DOHH2 (cell line): Measurements from ENCODE around the gene CRISPLD2.

Experiments
- H3F3A ChIP-seq: fragments of 200-600 bp; sonication (generic), shearing (Covaris generic); 2 replicates; pipeline ENCODE4 v1.6.0; 2016; ENCODE audit warnings: antibody characterized with exemption, mild to moderate bottlenecking; ENCODE audit not compliant: control insufficient read depth, insufficient read depth
- H3K27ac ChIP-seq: fragments of 200-600 bp; sonication (generic); 2 replicates; pipeline ENCODE4 v1.5.1; 2014; ENCODE audit warnings: low read depth, mild to moderate bottlenecking, low read length, moderate library complexity
- H3K27me3 ChIP-seq: fragments of 200-600 bp; sonication (generic); 2 replicates; pipeline ENCODE4 v1.6.1; 2014; ENCODE audit warnings: mild to moderate bottlenecking, low read length, mixed read lengths; ENCODE audit not compliant: control insufficient read depth
- H3K36me3 ChIP-seq: fragments of 200-600 bp; sonication (generic); 2 replicates; pipeline ENCODE4 v1.6.1; 2014; ENCODE audit warnings: mild to moderate bottlenecking, low read length, moderate library complexity, mixed read lengths; ENCODE audit not compliant: control insufficient read depth
- H3K4me1 ChIP-seq: fragments of 200-600 bp; sonication (generic); 2 replicates; pipeline ENCODE4 v1.6.1; 2014; ENCODE audit warnings: mild to moderate bottlenecking, low read length, mixed read lengths; ENCODE audit not compliant: control insufficient read depth
- H3K4me2 ChIP-seq: fragments of 200-600 bp; sonication (generic); 2 replicates; pipeline ENCODE4 v1.6.0; 2014; ENCODE audit warnings: mild to moderate bottlenecking, low read length, moderate library complexity
- H3K4me3 ChIP-seq: fragments of 200-600 bp; sonication (generic); 2 replicates; pipeline ENCODE4 v1.5.1; 2014; ENCODE audit warnings: mild to moderate bottlenecking, low read length, mixed read lengths
- H3K79me2 ChIP-seq: fragments of 200-600 bp; sonication (generic); 2 replicates; pipeline ENCODE4 v1.6.1; 2014; ENCODE audit warnings: mild to moderate bottlenecking, low read length, mixed read lengths; ENCODE audit not compliant: control insufficient read depth
- H3K9me2 ChIP-seq: fragments of 200-600 bp; sonication (generic); replicated peaks from 2 replicates; pipeline ENCODE4 v1.6.1; 2014; ENCODE audit warnings: mild to moderate bottlenecking, low read length, mixed read lengths; ENCODE audit not compliant: control insufficient read depth
- H3K9me3 ChIP-seq: fragments of 200-600 bp; sonication (generic); 2 replicates; pipeline ENCODE4 v1.6.1; 2014; ENCODE audit warnings: antibody characterized with exemption, low read length, mixed read lengths; ENCODE audit not compliant: control insufficient read depth, insufficient read depth
- H4K20me1 ChIP-seq: fragments of 200-600 bp; sonication (generic); 2 replicates; pipeline ENCODE4 v1.6.0; 2014; ENCODE audit warnings: low read depth, mild to moderate bottlenecking, antibody characterized with exemption, low read length, moderate library complexity; ENCODE audit not compliant: control insufficient read depth, insufficient read depth
- EZH2phosphoT487 ChIP-seq: fragments of 200-600 bp; sonication (generic); IDR thresholded peaks from 2 replicates; pipeline ENCODE4 v1.6.1; 2017; ENCODE audit warnings: borderline replicate concordance, mild to moderate bottlenecking, antibody characterized with exemption, low read length, moderate library complexity, mixed read lengths
- TF ChIP-seq, protein P1 (sequence below): fragments of 200-600 bp; sonication (generic); IDR thresholded peaks from one replicate; pipeline ENCODE4 v1.5.1; 2014; ENCODE audit warnings: antibody characterized with exemption, mild to moderate bottlenecking, low read depth, low read length; ENCODE audit not compliant: poor library complexity, severe bottlenecking

CRISPLD2 gene

GRCh38 chr16:84845496-84846002 is 25.8 kb downstream of the CRISPLD2 start:
- no peaks in the 10 kb centered on the region for H3F3A ChIP-seq
- no peaks in the 10 kb centered on the region for H3K9me3 ChIP-seq
- H3K4me1 ChIP-seq, result no peaks in the 10 kb centered on the region
- H3K36me3 ChIP-seq, result no peaks in the 10 kb centered on the region
- no peaks in the 10 kb centered on the region for H3K9me2 ChIP-seq
- H4K20me1 ChIP-seq, result no peaks in the 10 kb centered on the region
- TF ChIP-seq EZH2phosphoT487, result no peak
- TF ChIP-seq, protein P1, sequence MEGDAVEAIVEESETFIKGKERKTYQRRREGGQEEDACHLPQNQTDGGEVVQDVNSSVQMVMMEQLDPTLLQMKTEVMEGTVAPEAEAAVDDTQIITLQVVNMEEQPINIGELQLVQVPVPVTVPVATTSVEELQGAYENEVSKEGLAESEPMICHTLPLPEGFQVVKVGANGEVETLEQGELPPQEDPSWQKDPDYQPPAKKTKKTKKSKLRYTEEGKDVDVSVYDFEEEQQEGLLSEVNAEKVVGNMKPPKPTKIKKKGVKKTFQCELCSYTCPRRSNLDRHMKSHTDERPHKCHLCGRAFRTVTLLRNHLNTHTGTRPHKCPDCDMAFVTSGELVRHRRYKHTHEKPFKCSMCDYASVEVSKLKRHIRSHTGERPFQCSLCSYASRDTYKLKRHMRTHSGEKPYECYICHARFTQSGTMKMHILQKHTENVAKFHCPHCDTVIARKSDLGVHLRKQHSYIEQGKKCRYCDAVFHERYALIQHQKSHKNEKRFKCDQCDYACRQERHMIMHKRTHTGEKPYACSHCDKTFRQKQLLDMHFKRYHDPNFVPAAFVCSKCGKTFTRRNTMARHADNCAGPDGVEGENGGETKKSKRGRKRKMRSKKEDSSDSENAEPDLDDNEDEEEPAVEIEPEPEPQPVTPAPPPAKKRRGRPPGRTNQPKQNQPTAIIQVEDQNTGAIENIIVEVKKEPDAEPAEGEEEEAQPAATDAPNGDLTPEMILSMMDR, result no peak
- H3K27ac ChIP-seq, result no peak overlapping the region
- H3K4me2 ChIP-seq, result no peak overlapping the region
- no peaks in the 10 kb centered on the region for H3K27me3 ChIP-seq
- no peaks in the 10 kb centered on the region for H3K79me2 ChIP-seq
- H3K4me3 ChIP-seq, result no peak overlapping the region

GRCh38 chr16:84847564-84848355 is 28.0 kb downstream of the CRISPLD2 start:
- Histone ChIP-seq H3K4me3 (no peak overlapping the region), H3K9me2 (no peaks in the 10 kb centered on the region), H3K4me1 (no peaks in the 10 kb centered on the region), H4K20me1 (no peaks in the 10 kb centered on the region), H3K9me3 (no peaks in the 10 kb centered on the region), H3F3A (no peaks in the 10 kb centered on the region), H3K27ac (no peak overlapping the region), H3K36me3 (no peaks in the 10 kb centered on the region), H3K79me2 (no peaks in the 10 kb centered on the region), H3K4me2 (no peak overlapping the region), H3K27me3 (no peaks in the 10 kb centered on the region)
- TF ChIP-seq EZH2phosphoT487, result no peak
- TF ChIP-seq, protein P1, result no peak

- no peaks in the 10 kb centered on the region for H4K20me1 ChIP-seq
- H3K4me2 ChIP-seq, result no peak overlapping the region
- H3K9me2 ChIP-seq, result no peaks in the 10 kb centered on the region
- no peak overlapping the region for H3K4me3 ChIP-seq
- no peaks in the 10 kb centered on the region for H3K79me2 ChIP-seq
- H3K4me1 ChIP-seq, result no peaks in the 10 kb centered on the region
- no peak overlapping the region for H3K27ac ChIP-seq
- TF ChIP-seq, protein P1, result no peak
- TF ChIP-seq EZH2phosphoT487, result no peak
- H3K36me3 ChIP-seq, result no peaks in the 10 kb centered on the region
- H3F3A ChIP-seq, result no peaks in the 10 kb centered on the region
- no peaks in the 10 kb centered on the region for H3K27me3 ChIP-seq
- H3K9me3 ChIP-seq, result no peaks in the 10 kb centered on the region
These were observed 29.3 kb downstream of the CRISPLD2 start for GRCh38 chr16:84848986-84849634.
